B cell (primary cell): ENCODE results near the gene CAMK2N1.

Experiments used
- EZH2 ChIP-seq: IDR thresholded peaks from 2 replicates; pipeline ENCODE4 v1.6.1; 2012; ENCODE audit warnings: borderline replicate concordance, low read depth, mild to moderate bottlenecking, moderate library complexity, low read length; ENCODE audit not compliant: insufficient read depth, poor library complexity, severe bottlenecking
- TF ChIP-seq, protein P1 (sequence below): fragments of 200-600 bp; IDR thresholded peaks from one replicate; pipeline ENCODE4 v1.8.0; 2022; ENCODE audit warnings: antibody characterized with exemption, mild to moderate bottlenecking

DNA sequence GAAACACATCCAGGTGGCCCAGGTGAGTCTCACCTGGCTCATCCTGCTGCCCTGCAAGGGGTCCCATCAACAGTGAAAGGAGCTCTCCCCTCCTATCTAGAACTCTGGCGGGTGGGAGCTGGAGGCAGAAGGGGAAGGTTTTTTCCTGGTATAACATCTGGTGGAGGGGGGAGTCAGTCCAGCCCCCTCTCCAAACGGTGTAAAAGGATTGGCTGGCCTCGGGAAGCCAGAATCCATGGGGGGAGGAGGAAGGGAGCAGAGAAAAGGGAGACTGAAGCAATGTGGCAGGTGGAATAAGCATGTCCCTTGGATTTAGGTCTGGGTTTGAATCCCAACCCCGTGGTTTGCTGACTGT lies 1.2 kb upstream of the CAMK2N1 start:
- TF ChIP-seq EZH2: no peak
- TF ChIP-seq, protein P1, sequence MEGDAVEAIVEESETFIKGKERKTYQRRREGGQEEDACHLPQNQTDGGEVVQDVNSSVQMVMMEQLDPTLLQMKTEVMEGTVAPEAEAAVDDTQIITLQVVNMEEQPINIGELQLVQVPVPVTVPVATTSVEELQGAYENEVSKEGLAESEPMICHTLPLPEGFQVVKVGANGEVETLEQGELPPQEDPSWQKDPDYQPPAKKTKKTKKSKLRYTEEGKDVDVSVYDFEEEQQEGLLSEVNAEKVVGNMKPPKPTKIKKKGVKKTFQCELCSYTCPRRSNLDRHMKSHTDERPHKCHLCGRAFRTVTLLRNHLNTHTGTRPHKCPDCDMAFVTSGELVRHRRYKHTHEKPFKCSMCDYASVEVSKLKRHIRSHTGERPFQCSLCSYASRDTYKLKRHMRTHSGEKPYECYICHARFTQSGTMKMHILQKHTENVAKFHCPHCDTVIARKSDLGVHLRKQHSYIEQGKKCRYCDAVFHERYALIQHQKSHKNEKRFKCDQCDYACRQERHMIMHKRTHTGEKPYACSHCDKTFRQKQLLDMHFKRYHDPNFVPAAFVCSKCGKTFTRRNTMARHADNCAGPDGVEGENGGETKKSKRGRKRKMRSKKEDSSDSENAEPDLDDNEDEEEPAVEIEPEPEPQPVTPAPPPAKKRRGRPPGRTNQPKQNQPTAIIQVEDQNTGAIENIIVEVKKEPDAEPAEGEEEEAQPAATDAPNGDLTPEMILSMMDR: no peak
